ENCODE data around the gene THADA.
"Not testable (repeated sequence)": the region's sequence is repeated elsewhere in the genome, so short reads cannot be mapped to it uniquely, and the experiment has no call there.

The THADA gene

GRCh38 chr2:43399098-43399497 lies 196.7 kb downstream of the THADA start:
- no peak overlapping the region for H3K4me3 ChIP-seq (ENCODE audit: extremely low read depth, insufficient read depth, low read length, poor library complexity, severe bottlenecking)
- H3K9me3 ChIP-seq (ENCODE audit: control insufficient read depth, low read length) = no peaks in the 10 kb centered on the region
- H3K36me3 ChIP-seq (ENCODE audit: control insufficient read depth, insufficient read depth, low read length) = peaks cover 17% of the 10 kb centered on the region
- peaks cover 4% of the 10 kb centered on the region for H3K4me1 ChIP-seq (ENCODE audit: control insufficient read depth, insufficient read depth, low read length, poor library complexity, severe bottlenecking)
- 100% methylated on average over 1 of the region's 2 CpGs for WGBS, 2 experiments (ENCODE audit: insufficient coverage in 2 of 2)
- no peak overlapping the region for H3K27ac ChIP-seq (ENCODE audit: low read depth, low read length, severe bottlenecking)

GRCh38 chr2:43397821-43398220 lies 198.0 kb downstream of the THADA start:
- Histone ChIP-seq H3K4me1 (ENCODE audit: control insufficient read depth, insufficient read depth, low read length, poor library complexity, severe bottlenecking) (peaks cover 4% of the 10 kb centered on the region), H3K36me3 (ENCODE audit: control insufficient read depth, insufficient read depth, low read length) (peaks cover 17% of the 10 kb centered on the region), H3K4me3 (ENCODE audit: extremely low read depth, insufficient read depth, low read length, poor library complexity, severe bottlenecking) (no peak overlapping the region), H3K27ac (ENCODE audit: low read depth, low read length, severe bottlenecking) (no peak overlapping the region), H3K9me3 (ENCODE audit: control insufficient read depth, low read length) (no peaks in the 10 kb centered on the region)
- WGBS, 2 experiments (ENCODE audit: insufficient coverage in 2 of 2) = 95 to 100% methylated on average over 2 to 4 of the region's 5 CpGs

- 80% methylated on average over 1 of the region's 2 CpGs; no CpG with 5 or more reads in 1 of the 2 experiments for WGBS, 2 experiments (ENCODE audit: insufficient coverage in 2 of 2)
- Histone ChIP-seq H3K27ac (ENCODE audit: low read depth, low read length, severe bottlenecking) (no peak overlapping the region), H3K4me3 (ENCODE audit: extremely low read depth, insufficient read depth, low read length, poor library complexity, severe bottlenecking) (no peak overlapping the region), H3K4me1 (ENCODE audit: control insufficient read depth, insufficient read depth, low read length, poor library complexity, severe bottlenecking) (peaks cover 4% of the 10 kb centered on the region), H3K36me3 (ENCODE audit: control insufficient read depth, insufficient read depth, low read length) (peaks cover 17% of the 10 kb centered on the region), H3K9me3 (ENCODE audit: control insufficient read depth, low read length) (no peaks in the 10 kb centered on the region)
Measured at GRCh38 chr2:43397411-43397810, 198.4 kb downstream of the THADA start.

GRCh38 chr2:43396344-43396743 lies 199.5 kb downstream of the THADA start:
- WGBS, 2 experiments (ENCODE audit: insufficient coverage in 2 of 2) = 81 to 87% methylated on average over 5 to 6 of the region's 8 CpGs
- not testable (repeated sequence) for H3K4me1 ChIP-seq (ENCODE audit: control insufficient read depth, insufficient read depth, low read length, poor library complexity, severe bottlenecking)

GRCh38 chr2:43393918-43394317 lies 201.9 kb downstream of the THADA start:
- Histone ChIP-seq H3K9me3 (ENCODE audit: control insufficient read depth, low read length) (no peaks in the 10 kb centered on the region), H3K27ac (ENCODE audit: low read depth, low read length, severe bottlenecking) (no peak overlapping the region), H3K4me1 (ENCODE audit: control insufficient read depth, insufficient read depth, low read length, poor library complexity, severe bottlenecking) (no peaks in the 10 kb centered on the region), H3K4me3 (ENCODE audit: extremely low read depth, insufficient read depth, low read length, poor library complexity, severe bottlenecking) (no peak overlapping the region), H3K36me3 (ENCODE audit: control insufficient read depth, insufficient read depth, low read length) (peaks cover 17% of the 10 kb centered on the region)
- 90 to 100% methylated on average over 1 to 2 of the region's 2 CpGs for WGBS, 2 experiments (ENCODE audit: insufficient coverage in 2 of 2)

More at GRCh38 chr2:43396344-43396743, 199.5 kb downstream of the THADA start:
- peaks cover 17% of the 10 kb centered on the region for H3K36me3 ChIP-seq (ENCODE audit: control insufficient read depth, insufficient read depth, low read length)
- not testable (repeated sequence) for H3K27ac ChIP-seq (ENCODE audit: low read depth, low read length, severe bottlenecking); H3K4me3 ChIP-seq (ENCODE audit: extremely low read depth, insufficient read depth, low read length, poor library complexity, severe bottlenecking); H3K9me3 ChIP-seq (ENCODE audit: control insufficient read depth, low read length)

GRCh38 chr2:43391878-43392215 lies 204.0 kb downstream of the THADA start:
- H3K9me3 ChIP-seq (ENCODE audit: control insufficient read depth, low read length) = no peaks in the 10 kb centered on the region
- no peaks in the 10 kb centered on the region for H3K4me1 ChIP-seq (ENCODE audit: control insufficient read depth, insufficient read depth, low read length, poor library complexity, severe bottlenecking)
- H3K27ac ChIP-seq (ENCODE audit: low read depth, low read length, severe bottlenecking) = no peak overlapping the region
- peaks cover 14% of the 10 kb centered on the region for H3K36me3 ChIP-seq (ENCODE audit: control insufficient read depth, insufficient read depth, low read length)
- no peak overlapping the region for H3K4me3 ChIP-seq (ENCODE audit: extremely low read depth, insufficient read depth, low read length, poor library complexity, severe bottlenecking)
- 90 to 92% methylated on average over 2 of the region's 4 CpGs for WGBS, 2 experiments (ENCODE audit: insufficient coverage in 2 of 2)

GRCh38 chr2:43391201-43391877 lies 204.5 kb downstream of the THADA start:
- WGBS, 2 experiments (ENCODE audit: insufficient coverage in 2 of 2) = 82 to 88% methylated on average over 1 of the region's 2 CpGs
- no peaks in the 10 kb centered on the region for H3K9me3 ChIP-seq (ENCODE audit: control insufficient read depth, low read length)
- no peaks in the 10 kb centered on the region for H3K4me1 ChIP-seq (ENCODE audit: control insufficient read depth, insufficient read depth, low read length, poor library complexity, severe bottlenecking)
- H3K4me3 ChIP-seq (ENCODE audit: extremely low read depth, insufficient read depth, low read length, poor library complexity, severe bottlenecking) = no peak overlapping the region
- H3K27ac ChIP-seq (ENCODE audit: low read depth, low read length, severe bottlenecking) = no peak overlapping the region
- H3K36me3 ChIP-seq (ENCODE audit: control insufficient read depth, insufficient read depth, low read length) = peaks cover 11% of the 10 kb centered on the region

GRCh38 chr2:43389581-43390466 lies 206.0 kb downstream of the THADA start:
- WGBS, 2 experiments (ENCODE audit: insufficient coverage in 2 of 2) = 91 to 97% methylated on average over 5 to 6 of the region's 6 CpGs
- no peak overlapping the region for H3K27ac ChIP-seq (ENCODE audit: low read depth, low read length, severe bottlenecking)
- H3K4me3 ChIP-seq (ENCODE audit: extremely low read depth, insufficient read depth, low read length, poor library complexity, severe bottlenecking) = no peak overlapping the region
- H3K36me3 ChIP-seq (ENCODE audit: control insufficient read depth, insufficient read depth, low read length) = peaks cover 5% of the 10 kb centered on the region
- H3K4me1 ChIP-seq (ENCODE audit: control insufficient read depth, insufficient read depth, low read length, poor library complexity, severe bottlenecking) = no peaks in the 10 kb centered on the region
- no peaks in the 10 kb centered on the region for H3K9me3 ChIP-seq (ENCODE audit: control insufficient read depth, low read length)

- H3K4me1 ChIP-seq (ENCODE audit: control insufficient read depth, insufficient read depth, low read length, poor library complexity, severe bottlenecking) = no peaks in the 10 kb centered on the region
- no CpG with 5 or more reads among the region's 2 CpGs for WGBS, 2 experiments (ENCODE audit: insufficient coverage in 2 of 2)
- no peak overlapping the region for H3K27ac ChIP-seq (ENCODE audit: low read depth, low read length, severe bottlenecking)
- H3K36me3 ChIP-seq (ENCODE audit: control insufficient read depth, insufficient read depth, low read length) = no peaks in the 10 kb centered on the region
- H3K9me3 ChIP-seq (ENCODE audit: control insufficient read depth, low read length) = no peaks in the 10 kb centered on the region
- H3K4me3 ChIP-seq (ENCODE audit: extremely low read depth, insufficient read depth, low read length, poor library complexity, severe bottlenecking) = no peak overlapping the region
Measured at GRCh38 chr2:43388371-43388770, 207.5 kb downstream of the THADA start.

GRCh38 chr2:43387092-43388062 lies 208.5 kb downstream of the THADA start:
- WGBS, 2 experiments (ENCODE audit: insufficient coverage in 2 of 2) = 71 to 90% methylated on average over 2 to 3 of the region's 7 CpGs
- no peaks in the 10 kb centered on the region for H3K36me3 ChIP-seq (ENCODE audit: control insufficient read depth, insufficient read depth, low read length)
- H3K4me1 ChIP-seq (ENCODE audit: control insufficient read depth, insufficient read depth, low read length, poor library complexity, severe bottlenecking) = no peaks in the 10 kb centered on the region
- no peak overlapping the region for H3K4me3 ChIP-seq (ENCODE audit: extremely low read depth, insufficient read depth, low read length, poor library complexity, severe bottlenecking)
- H3K9me3 ChIP-seq (ENCODE audit: control insufficient read depth, low read length) = no peaks in the 10 kb centered on the region
- H3K27ac ChIP-seq (ENCODE audit: low read depth, low read length, severe bottlenecking) = no peak overlapping the region
